D721Med (cell line): Measurements from ENCODE around the gene PEPD.

ENCODE experiments used
- DNase-seq: peaks from one replicate; pipeline ENCODE4 v3.0.0; 2011; ENCODE audit warnings: low spot score; ENCODE audit not compliant: insufficient read length
- FAIRE-seq: peaks from 2 replicates; lab custom pipeline; 2011; peaks lifted over from hg19 to GRCh38; lab: Jason Lieb, UNC
- CTCF ChIP-seq: IDR thresholded peaks from 2 replicates; pipeline ENCODE4 v1.5.1; 2012; ENCODE audit warnings: mild to moderate bottlenecking, control low read depth; ENCODE audit not compliant: insufficient read depth; ENCODE audit errors: missing control alignments

PEPD gene

GRCh38 chr19:33554391-33554790, 32.8 kb upstream of the PEPD start:
- no peak for FAIRE-seq
- DNase-seq, result no peak
- TF ChIP-seq CTCF, result no peak

GRCh38 chr19:33553530-33554310, 32.1 kb upstream of the PEPD start:
- FAIRE-seq, result no peak
- no peak for DNase-seq
- no peak for TF ChIP-seq CTCF

- FAIRE-seq (no peak), DNase-seq (no peak)
- TF ChIP-seq CTCF, result no peak
Measured at GRCh38 chr19:33552928-33553279, 31.3 kb upstream of the PEPD start.

GRCh38 chr19:33552191-33552927, 30.8 kb upstream of the PEPD start:
- DNase-seq (no peak), FAIRE-seq (no peak)
- TF ChIP-seq CTCF, result no peak

GRCh38 chr19:33551676-33552075, 30.1 kb upstream of the PEPD start:
- DNase-seq (no peak), FAIRE-seq (no peak)
- no peak for TF ChIP-seq CTCF

- DNase-seq (no peak), FAIRE-seq (no peak)
- TF ChIP-seq CTCF, result no peak
Measured at GRCh38 chr19:33550768-33551167, 29.2 kb upstream of the PEPD start.

GRCh38 chr19:33547676-33548075, 26.1 kb upstream of the PEPD start:
- no peak for TF ChIP-seq CTCF
- FAIRE-seq (no peak), DNase-seq (no peak)
